ENCODE data around the gene MAU2. TPM values are rescaled to one million over a fixed set of nuclear protein-coding genes. Genes with fewer than 3 reads are reported as not detected.

Gene MAU2
- total and polyA plus RNA-seq, 2 of the 8 experiments (the other 6 are each of a cell fraction or from before 2014, with no cell fraction given), result 32.0 to 40.8 TPM

- no peak overlapping the region for H2BK15ac ChIP-seq (ENCODE audit: low read length)
- H3K27me3 ChIP-seq (replicated peaks in 1 of 4; ENCODE audit: control insufficient read depth in 3 of 4, extremely low read depth in 1 of 4, insufficient read depth in 3 of 4, low read length in 3 of 4), result peaks cover 0 to 3% (median 3%) of the 10 kb centered on the region in 4 experiments; a peak in 2 of 7 replicates
- H3K27ac ChIP-seq (ENCODE audit: low read depth, low read length), result peak overlapping the region; percentile 57; the same call in 1 of the 2 replicates
- H3K79me2 ChIP-seq (ENCODE audit: control insufficient read depth in 1 of 2, insufficient read depth in 2 of 2, low read length in 2 of 2), result peaks cover 0 to 23% of the 10 kb centered on the region in 2 experiments; a peak in 2 of 4 replicates
- no peak overlapping the region for H2AFZ ChIP-seq (ENCODE audit: low read length)
- DNase-seq (ENCODE audit: low read depth in 1 of 2, low spot score in 2 of 2), result no peak
- no peak overlapping the region for H2BK120ac ChIP-seq (replicated peaks; ENCODE audit: low read depth, low read length)
- no peak overlapping the region for H2BK5ac ChIP-seq (ENCODE audit: low read depth, low read length)
- H3K9ac ChIP-seq (replicated peaks in 1 of 4; ENCODE audit: extremely low read depth in 1 of 4, low read depth in 3 of 4, low read length in 3 of 4), result peak overlapping the region in 2 of 4 experiments; percentile 49 to 61; a peak in 4 of 7 replicates
- peak overlapping the region; percentile 57 for H3K4ac ChIP-seq (replicated peaks; ENCODE audit: insufficient read length, low read depth, low read length)
- peak overlapping the region; percentile 31 to 63 (median 42) for H3K4me3 ChIP-seq (ENCODE audit: extremely low read depth in 1 of 4, insufficient read depth in 2 of 4, low read depth in 3 of 4, low read length in 4 of 4)
- H4K8ac ChIP-seq (ENCODE audit: extremely low read depth, insufficient read depth, low read length), result peak overlapping the region; percentile 28
- H2AK5ac ChIP-seq (ENCODE audit: low read depth, low read length), result no peak overlapping the region; the same call in 1 of the 2 replicates
- H3K14ac ChIP-seq (ENCODE audit: insufficient read length), result no peak overlapping the region
- H3K79me1 ChIP-seq (ENCODE audit: low read depth, low read length), result peaks cover 4% of the 10 kb centered on the region; the same call in 1 of the 2 replicates
- WGBS, 2 experiments (ENCODE audit: extremely low coverage in 1 of 2, insufficient coverage in 1 of 2, insufficient read length in 1 of 2, insufficient replicate concordance in 2 of 2, low coverage in 1 of 2, low lambda C conversion rate in 2 of 2, missing lambda C conversion rate in 1 of 2), result 67% methylated on average over 10 of the region's 13 CpGs; no CpG with 5 or more reads in 1 of the 2 experiments
- H4K5ac ChIP-seq (ENCODE audit: insufficient read length, low read depth, low read length), result no peak overlapping the region
- no peaks in the 10 kb centered on the region for H3K9me3 ChIP-seq (ENCODE audit: insufficient read depth in 2 of 2, low read depth in 1 of 2, low read length in 1 of 2)
- no peak overlapping the region for H3K56ac ChIP-seq (replicated peaks; ENCODE audit: insufficient read length, low read depth, low read length)
- H3K4me1 ChIP-seq (replicated peaks in 1 of 4; ENCODE audit: control insufficient read depth in 3 of 4, insufficient read depth in 4 of 4, low read length in 3 of 4), result peaks cover 4 to 8% (median 5%) of the 10 kb centered on the region in 4 experiments; a peak in 6 of 7 replicates
- no peak for TF ChIP-seq ATF3 (IDR thresholded peaks at IDR 0.05; ENCODE audit: insufficient read depth, low read depth, low read length)
- no peak for TF ChIP-seq POU5F1 (IDR thresholded peaks at IDR 0.05; ENCODE audit: low read depth, low read length)
- no peak overlapping the region for H2BK12ac ChIP-seq (ENCODE audit: low read depth, low read length)
- H4K91ac ChIP-seq (replicated peaks; ENCODE audit: insufficient read length, low read length), result no peak overlapping the region
- H3K4me2 ChIP-seq (ENCODE audit: insufficient read depth in 1 of 2, low read depth in 2 of 2, low read length in 2 of 2), result peak overlapping the region; percentile 72 to 91
- no peak overlapping the region for H3K23ac ChIP-seq (ENCODE audit: insufficient read length)
- H3K18ac ChIP-seq (ENCODE audit: extremely low read depth, low read length), result no peak overlapping the region; the same call in 1 of the 2 replicates
- POLR2A ChIA-PET (ENCODE audit: partially characterized antibody), result interaction anchor here (0.8 to 2.8 kb wide), 9 partner anchors 10 to 145 kb away, joined by 3 to 21 read pairs (median 6); partner anchors contain the start of gene GATAD2A
- H3K23me2 ChIP-seq (ENCODE audit: low read depth, low read length), result no peaks in the 10 kb centered on the region; the same call in 1 of the 2 replicates
- H4K20me1 ChIP-seq (replicated peaks in 1 of 2; ENCODE audit: control insufficient read depth in 1 of 2, insufficient read depth in 2 of 2, low read length in 2 of 2), result no peaks in the 10 kb centered on the region
- CTCF ChIA-PET (ENCODE audit: partially characterized antibody), result interaction anchor here (1.0 kb wide), 1 partner anchor 9 kb away, joined by 3 read pairs; no protein-coding TSS in a partner anchor
- FAIRE-seq, result no peak
- no peaks in the 10 kb centered on the region for H3K36me3 ChIP-seq (ENCODE audit: control insufficient read depth in 2 of 4, insufficient read depth in 4 of 4, low read length in 3 of 4)
- no peak overlapping the region for H2BK20ac ChIP-seq (ENCODE audit: low read length)
Observed at GRCh38 chr19:19384486-19384885, 63.9 kb downstream of the MAU2 start.
